B cell (primary cell): Measurements from ENCODE around the gene HOXD12.

Source experiments
- EZH2 ChIP-seq: IDR thresholded peaks from 2 replicates; pipeline ENCODE4 v1.6.1; 2012; ENCODE audit warnings: borderline replicate concordance, low read depth, mild to moderate bottlenecking, moderate library complexity, low read length; ENCODE audit not compliant: insufficient read depth, poor library complexity, severe bottlenecking
- TF ChIP-seq, protein P1 (sequence below): fragments of 200-600 bp; IDR thresholded peaks from one replicate; pipeline ENCODE4 v1.8.0; 2022; ENCODE audit warnings: antibody characterized with exemption, mild to moderate bottlenecking

DNA sequence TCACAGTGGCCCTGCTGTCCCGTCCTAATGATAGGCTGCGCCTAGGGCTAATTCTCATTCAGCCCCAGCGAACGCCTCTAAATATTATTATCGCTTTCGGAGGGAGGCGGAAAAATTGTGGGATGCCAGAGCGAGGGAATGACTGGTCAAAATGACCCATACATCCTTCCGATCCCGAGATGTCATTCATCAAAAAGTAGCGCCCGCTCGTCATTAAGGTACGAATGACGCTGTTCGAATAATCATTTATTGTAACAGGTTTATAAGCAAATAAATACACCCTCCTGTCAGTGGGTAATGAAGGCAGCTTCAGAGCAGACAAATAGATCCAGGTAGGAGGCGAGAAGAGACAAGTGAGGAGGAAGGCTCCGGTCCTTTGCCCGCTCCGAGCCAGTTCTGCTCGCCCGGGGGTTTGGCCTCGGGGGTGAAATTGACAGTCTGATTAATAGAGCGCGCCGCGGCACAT lies 15.8 kb upstream of the HOXD12 start, which contains the start of gene EVX2:
- TF ChIP-seq, protein P1, sequence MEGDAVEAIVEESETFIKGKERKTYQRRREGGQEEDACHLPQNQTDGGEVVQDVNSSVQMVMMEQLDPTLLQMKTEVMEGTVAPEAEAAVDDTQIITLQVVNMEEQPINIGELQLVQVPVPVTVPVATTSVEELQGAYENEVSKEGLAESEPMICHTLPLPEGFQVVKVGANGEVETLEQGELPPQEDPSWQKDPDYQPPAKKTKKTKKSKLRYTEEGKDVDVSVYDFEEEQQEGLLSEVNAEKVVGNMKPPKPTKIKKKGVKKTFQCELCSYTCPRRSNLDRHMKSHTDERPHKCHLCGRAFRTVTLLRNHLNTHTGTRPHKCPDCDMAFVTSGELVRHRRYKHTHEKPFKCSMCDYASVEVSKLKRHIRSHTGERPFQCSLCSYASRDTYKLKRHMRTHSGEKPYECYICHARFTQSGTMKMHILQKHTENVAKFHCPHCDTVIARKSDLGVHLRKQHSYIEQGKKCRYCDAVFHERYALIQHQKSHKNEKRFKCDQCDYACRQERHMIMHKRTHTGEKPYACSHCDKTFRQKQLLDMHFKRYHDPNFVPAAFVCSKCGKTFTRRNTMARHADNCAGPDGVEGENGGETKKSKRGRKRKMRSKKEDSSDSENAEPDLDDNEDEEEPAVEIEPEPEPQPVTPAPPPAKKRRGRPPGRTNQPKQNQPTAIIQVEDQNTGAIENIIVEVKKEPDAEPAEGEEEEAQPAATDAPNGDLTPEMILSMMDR, result no peak
- TF ChIP-seq EZH2, result no peak
